HCT116 (cell line): ENCODE results near the gene AMPD1. TPM values are rescaled to one million over a fixed set of nuclear protein-coding genes. Genes with fewer than 3 reads are reported as not detected.

Source experiments
- ATAC-seq: fragments of 200-7000 bp; cut with Tn5 transposase; 2 replicates; pipeline ENCODE4 v1.9.1; 2020; ENCODE audit warnings: mild to moderate bottlenecking, moderate library complexity
- BruUV-seq: library from RNA; stranded (reverse); fragments of 400-500 nt; replicated peaks from 2 replicates; lab custom pipeline; 2021; lab: Mats Ljungman, UMichigan
- CTCF ChIA-PET: fragments of 300-600 bp; sonication (Branson Sonifier 250); formaldehyde crosslinking; loops from one replicate; lab custom pipeline; 2021; ENCODE audit warnings: antibody characterized with exemption; lab: Charles Lee
- POLR2A ChIA-PET: fragments of 300-600, 350-600 bp; sonication (Branson Sonifier 250); formaldehyde crosslinking; loops from one replicate; lab custom pipeline; 2021; ENCODE audit warnings: antibody characterized with exemption; lab: Charles Lee
- RAD21 ChIA-PET, 2 experiments: fragments of 300-600 bp; sonication (Branson Sonifier 250); formaldehyde crosslinking; loops; one replicate each; lab custom pipeline; 2023; ENCODE audit warnings: low total read pairs in 2 of 2; ENCODE audit not compliant: uncharacterized antibody in 2 of 2, unreplicated experiment in 2 of 2, low non-redundant PET in 1 of 2; lab: Charles Lee
- DNase-seq: peaks from one replicate; pipeline ENCODE4 v3.0.0-alpha.2; 2010; ENCODE audit warnings: low read depth, low spot score
- H2AFZ ChIP-seq: fragments of 200-600 bp; shearing (Covaris generic), sonication (generic); 2 replicates; pipeline ENCODE4 v1.6.1; 2017; ENCODE audit warnings: low read depth, mixed run types, mixed read lengths, antibody characterized with exemption, low read length; ENCODE audit not compliant: poor library complexity, severe bottlenecking
- H3K27ac ChIP-seq: 2 replicates; pipeline ENCODE4 v1.5.1; 2012; ENCODE audit warnings: low read depth, low read length
- H3K27me3 ChIP-seq: fragments of 200-600 bp; sonication (generic); 2 replicates; pipeline ENCODE4 v1.6.1; 2016; ENCODE audit warnings: mixed run types, low read length, mixed read lengths; ENCODE audit not compliant: insufficient read depth
- H3K36me3 ChIP-seq, 2 experiments: fragments of 200-500 bp in 1 of 2; fragments of 200-600 bp in 1 of 2; sonication (Bioruptor generic) in 1 of 2; sonication (generic) in 1 of 2; 2 replicates each; pipeline versions ENCODE4 v1.5.1 to v1.6.1; 2014 to 2016; ENCODE audit warnings: low read length in 2 of 2, inconsistent platforms in 1 of 2, mixed read lengths in 1 of 2, mixed run types in 1 of 2; ENCODE audit not compliant: insufficient read depth in 2 of 2, control insufficient read depth in 1 of 2
- H3K4me1 ChIP-seq, 2 experiments: fragments of 200-600 bp in 1 of 2; sonication (generic) in 1 of 2; 2 replicates each; pipeline versions ENCODE4 v1.5.1 to v1.6.1; 2012 to 2017; ENCODE audit warnings: low read length in 2 of 2, inconsistent platforms in 1 of 2, mild to moderate bottlenecking in 1 of 2, mixed read lengths in 1 of 2, mixed run types in 1 of 2, moderate library complexity in 1 of 2; ENCODE audit not compliant: insufficient read depth in 2 of 2, control insufficient read depth in 1 of 2
- H3K4me2 ChIP-seq: fragments of 200-600 bp; sonication (generic); 2 replicates; pipeline ENCODE4 v1.6.1; 2017; ENCODE audit warnings: mixed run types, low read length, mixed read lengths
- H3K4me3 ChIP-seq, 2 experiments: fragments of 200-600 bp in 1 of 2; sonication (generic) in 1 of 2; replicated peaks in 1 of 2; 2 replicates each; pipeline ENCODE4 v1.5.1; 2011 to 2016; ENCODE audit warnings: low read length in 2 of 2, control low read depth in 1 of 2, low read depth in 1 of 2, mild to moderate bottlenecking in 1 of 2, mixed read lengths in 1 of 2, mixed run types in 1 of 2
- H3K79me2 ChIP-seq: fragments of 200-600 bp; sonication (generic); 2 replicates; pipeline ENCODE4 v1.6.1; 2017; ENCODE audit warnings: mild to moderate bottlenecking, mixed run types, low read length, moderate library complexity, mixed read lengths; ENCODE audit not compliant: insufficient read depth
- H3K9ac ChIP-seq: fragments of 200-600 bp; sonication (generic); 2 replicates; pipeline ENCODE4 v1.6.1; 2016; ENCODE audit warnings: low read length, mixed read lengths
- H3K9me2 ChIP-seq: fragments of 200-600 bp; sonication (generic), shearing (Covaris generic); 2 replicates; pipeline ENCODE4 v1.6.1; 2017; ENCODE audit warnings: mixed run types, mild to moderate bottlenecking, moderate library complexity; ENCODE audit not compliant: insufficient read depth
- H3K9me3 ChIP-seq, 2 experiments: fragments of 200-500 bp in 1 of 2; fragments of 200-600 bp in 1 of 2; sonication (Bioruptor generic) in 1 of 2; sonication (generic) in 1 of 2; 2 replicates each; pipeline ENCODE4 v1.6.1; 2014 to 2017; ENCODE audit warnings: low read length in 2 of 2, mixed read lengths in 2 of 2, inconsistent platforms in 1 of 2, low read depth in 1 of 2, mild to moderate bottlenecking in 1 of 2, mixed run types in 1 of 2, moderate library complexity in 1 of 2; ENCODE audit not compliant: control insufficient read depth in 1 of 2, insufficient read depth in 1 of 2
- H4K20me1 ChIP-seq: fragments of 200-600 bp; sonication (generic), shearing (Covaris generic); 2 replicates; pipeline ENCODE4 v1.6.1; 2017; ENCODE audit warnings: mixed run types, mild to moderate bottlenecking, moderate library complexity; ENCODE audit not compliant: insufficient read depth
- EGR1 ChIP-seq: IDR thresholded peaks from 2 replicates; pipeline ENCODE4 v1.6.1; 2012; ENCODE audit warnings: low read depth
- ELF1 ChIP-seq: IDR thresholded peaks from 2 replicates; pipeline ENCODE4 v1.6.1; 2012; ENCODE audit warnings: low read depth, borderline replicate concordance
- EZH2 ChIP-seq: fragments of 200-600 bp; sonication (generic); IDR thresholded peaks from 2 replicates; pipeline ENCODE4 v1.6.1; 2017; ENCODE audit warnings: antibody characterized with exemption, mixed run types
- FOSL1 ChIP-seq: IDR thresholded peaks from 2 replicates; pipeline ENCODE4 v1.6.1; 2012; ENCODE audit warnings: low read depth
- POLR2A ChIP-seq: IDR thresholded peaks from 2 replicates; pipeline ENCODE4 v1.7.0; 2011; ENCODE audit warnings: borderline replicate concordance; ENCODE audit not compliant: insufficient read depth, insufficient read length; ENCODE audit errors: extremely low read depth
- RAD21 ChIP-seq: IDR thresholded peaks from 2 replicates; pipeline ENCODE4 v1.6.1; 2012; ENCODE audit warnings: low read depth, mild to moderate bottlenecking
- YY1 ChIP-seq: IDR thresholded peaks from 2 replicates; pipeline ENCODE4 v1.6.1; 2011; ENCODE audit warnings: low read length, low read depth, moderate library complexity, mild to moderate bottlenecking; ENCODE audit not compliant: insufficient replicate concordance; ENCODE audit errors: extremely low read depth
- intact Hi-C: fragments of 100-400 bp; cut with micrococcal nuclease; formaldehyde crosslinking; loops from 2 replicates; pipeline ENCODE4 v1.10.0; 2022
- total RNA-seq: library from RNA; stranded (reverse); gene quantifications from one replicate; pipeline ENCODE4 v1.2.1, GENCODE V29; 2021; ENCODE audit not compliant: unreplicated experiment
- TF ChIP-seq, protein P1 (sequence below): IDR thresholded peaks from 2 replicates; pipeline ENCODE4 v1.6.1; 2011; ENCODE audit warnings: mild to moderate bottlenecking, low read length, moderate library complexity; ENCODE audit not compliant: insufficient replicate concordance; ENCODE audit errors: extremely low read depth
- TF ChIP-seq, protein P2 (sequence below), 3 experiments: fragments of 200-600 bp in 1 of 3; sonication (generic) in 1 of 3; IDR thresholded peaks in 2 of 3; conservative IDR thresholded peaks in 1 of 3; 2 replicates each; pipeline ENCODE4 v1.5.1; 2012 to 2017; ENCODE audit warnings: low read depth in 2 of 3, low read length in 2 of 3, antibody characterized with exemption in 1 of 3, borderline replicate concordance in 1 of 3, control low read depth in 1 of 3, mild to moderate bottlenecking in 1 of 3, mixed read lengths in 1 of 3, mixed run types in 1 of 3, moderate library complexity in 1 of 3; ENCODE audit not compliant: insufficient read depth in 1 of 3
- TF ChIP-seq, protein P3 (sequence below): IDR thresholded peaks from 2 replicates; pipeline ENCODE4 v1.6.1; 2012
- TF ChIP-seq, protein P4 (sequence below): IDR thresholded peaks from 2 replicates; pipeline ENCODE4 v1.6.1; 2012

Gene AMPD1
- total RNA-seq, 1 experiment from 2014 or later: not detected

DNA sequence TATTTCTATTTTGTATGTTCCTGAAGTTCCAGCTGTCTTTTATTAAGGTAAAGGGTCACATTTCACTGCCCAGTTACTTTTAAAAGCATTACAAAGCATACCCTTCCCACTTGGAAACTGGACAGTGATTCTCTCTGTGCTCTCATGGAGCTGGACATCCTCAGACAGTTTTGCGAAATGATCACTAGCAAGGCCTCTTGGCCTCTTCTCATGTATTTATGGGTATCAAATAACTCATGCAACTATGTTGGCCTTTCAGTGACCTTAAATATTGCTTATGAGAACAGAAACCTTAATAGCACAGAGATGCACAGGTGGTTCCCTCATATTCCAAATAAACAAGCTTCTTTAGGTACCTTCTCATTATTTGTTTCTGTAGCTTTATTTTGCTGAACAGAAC, 7.9 kb upstream of the AMPD1 start:
- POLR2A ChIA-PET: no interaction called here
- no peak for ATAC-seq
- BruUV-seq: no TSS peak

DNA sequence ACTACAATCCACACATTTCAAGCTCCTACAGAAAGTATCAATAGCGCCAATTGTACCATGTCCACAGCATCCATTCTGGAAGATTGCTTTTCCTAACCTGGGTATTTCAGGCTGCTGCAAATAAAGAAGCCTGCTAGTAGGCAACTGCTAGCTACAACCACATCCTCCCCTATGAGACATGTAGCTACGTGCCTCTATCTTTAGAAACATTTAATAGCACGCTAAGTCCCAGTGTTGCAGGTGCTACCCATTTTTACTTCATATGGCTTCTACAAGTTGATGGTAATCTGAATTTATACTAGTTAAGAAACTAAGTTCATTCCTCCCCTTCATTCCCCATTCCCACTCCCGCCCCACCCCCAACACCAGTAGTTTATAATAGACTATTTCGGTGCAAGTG, 7.4 kb upstream of the AMPD1 start:
- ATAC-seq (no peak), DNase-seq (no peak)
- no peak overlapping the region for H3K27ac ChIP-seq
- H3K9me3 ChIP-seq: no peaks in the 10 kb centered on the region
- POLR2A ChIA-PET: no interaction called here
- no peaks in the 10 kb centered on the region for H4K20me1 ChIP-seq
- CTCF ChIA-PET: no interaction called here
- no peaks in the 10 kb centered on the region for H3K27me3 ChIP-seq
- no peak overlapping the region for H2AFZ ChIP-seq
- H3K36me3 ChIP-seq: peaks cover 13% of the 10 kb centered on the region in 2 experiments
- H3K4me3 ChIP-seq: no peak overlapping the region
- no peak overlapping the region for H3K9ac ChIP-seq
- RAD21 ChIA-PET: no interaction called here
- H3K9me2 ChIP-seq: no peaks in the 10 kb centered on the region
- no peak overlapping the region for H3K4me2 ChIP-seq
- intact Hi-C loops: no loop called here
- BruUV-seq: no TSS peak
- no peaks in the 10 kb centered on the region for H3K4me1 ChIP-seq
- no peaks in the 10 kb centered on the region for H3K79me2 ChIP-seq
- TF ChIP-seq, protein P1, sequence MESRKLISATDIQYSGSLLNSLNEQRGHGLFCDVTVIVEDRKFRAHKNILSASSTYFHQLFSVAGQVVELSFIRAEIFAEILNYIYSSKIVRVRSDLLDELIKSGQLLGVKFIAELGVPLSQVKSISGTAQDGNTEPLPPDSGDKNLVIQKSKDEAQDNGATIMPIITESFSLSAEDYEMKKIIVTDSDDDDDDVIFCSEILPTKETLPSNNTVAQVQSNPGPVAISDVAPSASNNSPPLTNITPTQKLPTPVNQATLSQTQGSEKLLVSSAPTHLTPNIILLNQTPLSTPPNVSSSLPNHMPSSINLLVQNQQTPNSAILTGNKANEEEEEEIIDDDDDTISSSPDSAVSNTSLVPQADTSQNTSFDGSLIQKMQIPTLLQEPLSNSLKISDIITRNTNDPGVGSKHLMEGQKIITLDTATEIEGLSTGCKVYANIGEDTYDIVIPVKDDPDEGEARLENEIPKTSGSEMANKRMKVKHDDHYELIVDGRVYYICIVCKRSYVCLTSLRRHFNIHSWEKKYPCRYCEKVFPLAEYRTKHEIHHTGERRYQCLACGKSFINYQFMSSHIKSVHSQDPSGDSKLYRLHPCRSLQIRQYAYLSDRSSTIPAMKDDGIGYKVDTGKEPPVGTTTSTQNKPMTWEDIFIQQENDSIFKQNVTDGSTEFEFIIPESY: no peak
- no peak for TF ChIP-seq ELF1
- no peak for TF ChIP-seq YY1
- no peak for TF ChIP-seq EGR1
- TF ChIP-seq RAD21: no peak
- TF ChIP-seq, protein P2, sequence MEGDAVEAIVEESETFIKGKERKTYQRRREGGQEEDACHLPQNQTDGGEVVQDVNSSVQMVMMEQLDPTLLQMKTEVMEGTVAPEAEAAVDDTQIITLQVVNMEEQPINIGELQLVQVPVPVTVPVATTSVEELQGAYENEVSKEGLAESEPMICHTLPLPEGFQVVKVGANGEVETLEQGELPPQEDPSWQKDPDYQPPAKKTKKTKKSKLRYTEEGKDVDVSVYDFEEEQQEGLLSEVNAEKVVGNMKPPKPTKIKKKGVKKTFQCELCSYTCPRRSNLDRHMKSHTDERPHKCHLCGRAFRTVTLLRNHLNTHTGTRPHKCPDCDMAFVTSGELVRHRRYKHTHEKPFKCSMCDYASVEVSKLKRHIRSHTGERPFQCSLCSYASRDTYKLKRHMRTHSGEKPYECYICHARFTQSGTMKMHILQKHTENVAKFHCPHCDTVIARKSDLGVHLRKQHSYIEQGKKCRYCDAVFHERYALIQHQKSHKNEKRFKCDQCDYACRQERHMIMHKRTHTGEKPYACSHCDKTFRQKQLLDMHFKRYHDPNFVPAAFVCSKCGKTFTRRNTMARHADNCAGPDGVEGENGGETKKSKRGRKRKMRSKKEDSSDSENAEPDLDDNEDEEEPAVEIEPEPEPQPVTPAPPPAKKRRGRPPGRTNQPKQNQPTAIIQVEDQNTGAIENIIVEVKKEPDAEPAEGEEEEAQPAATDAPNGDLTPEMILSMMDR (IDR thresholded peaks at IDR 0.05 in 2 of 3, conservative IDR thresholded peaks at IDR 0.05 in 1 of 3; ENCODE audit: borderline replicate concordance in 1 of 3, insufficient read depth in 1 of 3, low read depth in 2 of 3, low read length in 2 of 3): no peak
- TF ChIP-seq, protein P3, sequence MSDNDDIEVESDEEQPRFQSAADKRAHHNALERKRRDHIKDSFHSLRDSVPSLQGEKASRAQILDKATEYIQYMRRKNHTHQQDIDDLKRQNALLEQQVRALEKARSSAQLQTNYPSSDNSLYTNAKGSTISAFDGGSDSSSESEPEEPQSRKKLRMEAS: no peak

More for the DNA sequence above, 7.9 kb upstream of the AMPD1 start:
- CTCF ChIA-PET: no interaction called here
- TF ChIP-seq, protein P3: no peak
- TF ChIP-seq, protein P1: no peak
- TF ChIP-seq, protein P4, sequence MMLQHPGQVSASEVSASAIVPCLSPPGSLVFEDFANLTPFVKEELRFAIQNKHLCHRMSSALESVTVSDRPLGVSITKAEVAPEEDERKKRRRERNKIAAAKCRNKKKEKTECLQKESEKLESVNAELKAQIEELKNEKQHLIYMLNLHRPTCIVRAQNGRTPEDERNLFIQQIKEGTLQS: no peak
- TF ChIP-seq FOSL1 (no peak), EZH2 (no peak), POLR2A (no peak), EGR1 (no peak)
- TF ChIP-seq, all 23 proteins: peak for 0
- DNase-seq: no peak
- H3K79me2 ChIP-seq: no peaks in the 10 kb centered on the region
- peaks cover 18% of the 10 kb centered on the region in 2 experiments for H3K36me3 ChIP-seq
- no peaks in the 10 kb centered on the region for H3K9me3 ChIP-seq
- H3K9me2 ChIP-seq: no peaks in the 10 kb centered on the region
- intact Hi-C loops: no loop called here
- H3K27ac ChIP-seq: no peak overlapping the region
- H2AFZ ChIP-seq: no peak overlapping the region
- no peaks in the 10 kb centered on the region for H3K4me1 ChIP-seq
- H3K4me3 ChIP-seq: no peak overlapping the region
- no peak overlapping the region for H3K9ac ChIP-seq
- no peak overlapping the region for H3K4me2 ChIP-seq
- no peaks in the 10 kb centered on the region for H3K27me3 ChIP-seq
- RAD21 ChIA-PET: no interaction called here
- H4K20me1 ChIP-seq: no peaks in the 10 kb centered on the region
